ENCODE measurements around the gene RNF38.

Gene RNF38

GRCh38 chr9:36293171-36293570 lies 106.9 kb downstream of the RNF38 start:
- no peak for DNase-seq (ENCODE audit: low spot score)

GRCh38 chr9:36292641-36293040 lies 107.4 kb downstream of the RNF38 start:
- DNase-seq (ENCODE audit: low spot score): no peak

- no peak for DNase-seq (ENCODE audit: low spot score)
These were observed 109.1 kb downstream of the RNF38 start for GRCh38 chr9:36290996-36291395.

GRCh38 chr9:36289836-36290435 lies 110.1 kb downstream of the RNF38 start:
- no peak for DNase-seq (ENCODE audit: low spot score)

GRCh38 chr9:36288070-36288469 lies 112.0 kb downstream of the RNF38 start:
- DNase-seq (ENCODE audit: low spot score): no peak

Measured in left forelimb (tissue), 1 donor.